AG04450 (cell line): ENCODE measurements around the gene MN1. TPM values are rescaled to one million over a fixed set of nuclear protein-coding genes. Genes with fewer than 3 reads are reported as not detected.

Source experiments
- CTCF ChIA-PET: fragments of 300-600, 350-600 bp; formaldehyde crosslinking; extraction: SDS; loops from one replicate; lab custom pipeline; 2022; ENCODE audit warnings: antibody characterized with exemption, inconsistent platforms; lab: Charles Lee
- POLR2A ChIA-PET: fragments of 350-600 bp; formaldehyde crosslinking; extraction: SDS; loops from one replicate; lab custom pipeline; 2021; ENCODE audit warnings: antibody characterized with exemption, inconsistent platforms; lab: Yijun Ruan, JAX
- DNase-seq: peaks from one replicate; pipeline ENCODE4 v3.0.0-alpha.2; 2011; ENCODE audit warnings: low read depth, low spot score
- H3K27ac ChIP-seq: one replicate; pipeline ENCODE4 v1.5.1; 2012; ENCODE audit warnings: low read depth, low read length, control low read depth
- H3K27me3 ChIP-seq: one replicate; pipeline ENCODE4 v1.6.0; 2012; ENCODE audit warnings: low read length; ENCODE audit not compliant: control insufficient read depth, insufficient read depth
- H3K4me3 ChIP-seq: 2 replicates; pipeline ENCODE4 v1.5.1; 2011; ENCODE audit warnings: mild to moderate bottlenecking, low read depth, low read length, control low read depth
- H3K9me3 ChIP-seq: 2 replicates; pipeline ENCODE4 v1.5.1; 2012; ENCODE audit warnings: low read length; ENCODE audit not compliant: control insufficient read depth, insufficient read depth
- polyA plus RNA-seq: library from polyadenylated mRNA; depleted of rRNA; stranded (reverse); fragments of >200 nt; gene quantifications from 2 replicates; pipeline ENCODE4 v1.2.3, GENCODE V29; 2011
- TF ChIP-seq, protein P1 (sequence below): IDR thresholded peaks from 2 replicates; pipeline ENCODE4 v1.5.1; 2011; ENCODE audit warnings: low read depth, low read length, control low read depth, inconsistent platforms

MN1 gene
- polyA plus RNA-seq, 1 experiment, result 2.7 TPM

DNA sequence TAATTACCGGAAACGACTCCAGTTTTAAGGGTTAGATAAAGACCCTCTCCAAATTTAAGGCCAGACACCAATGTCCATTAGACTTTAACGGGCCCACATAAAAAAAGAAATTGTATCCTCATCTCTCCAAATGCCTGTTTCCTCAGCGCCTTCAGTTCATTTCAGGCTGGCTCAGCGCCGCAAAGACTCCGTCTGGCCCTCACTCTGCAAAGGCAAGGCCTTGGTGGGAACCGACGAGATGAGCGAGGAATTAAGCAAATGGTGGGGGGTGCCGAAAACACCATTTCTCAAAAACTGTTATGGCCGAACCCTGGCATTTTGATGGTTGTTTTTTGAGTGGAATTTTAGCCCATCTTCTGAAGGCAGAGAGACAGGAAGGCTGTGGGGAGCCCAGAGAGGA, 15.7 kb downstream of the MN1 start:
- no peak for DNase-seq
- ChIA-PET CTCF (no interaction called here), POLR2A (no interaction called here)
- Histone ChIP-seq H3K27ac (no peak overlapping the region), H3K9me3 (no peaks in the 10 kb centered on the region), H3K4me3 (no peak overlapping the region), H3K27me3 (peaks cover 2% of the 10 kb centered on the region)
- TF ChIP-seq, protein P1, sequence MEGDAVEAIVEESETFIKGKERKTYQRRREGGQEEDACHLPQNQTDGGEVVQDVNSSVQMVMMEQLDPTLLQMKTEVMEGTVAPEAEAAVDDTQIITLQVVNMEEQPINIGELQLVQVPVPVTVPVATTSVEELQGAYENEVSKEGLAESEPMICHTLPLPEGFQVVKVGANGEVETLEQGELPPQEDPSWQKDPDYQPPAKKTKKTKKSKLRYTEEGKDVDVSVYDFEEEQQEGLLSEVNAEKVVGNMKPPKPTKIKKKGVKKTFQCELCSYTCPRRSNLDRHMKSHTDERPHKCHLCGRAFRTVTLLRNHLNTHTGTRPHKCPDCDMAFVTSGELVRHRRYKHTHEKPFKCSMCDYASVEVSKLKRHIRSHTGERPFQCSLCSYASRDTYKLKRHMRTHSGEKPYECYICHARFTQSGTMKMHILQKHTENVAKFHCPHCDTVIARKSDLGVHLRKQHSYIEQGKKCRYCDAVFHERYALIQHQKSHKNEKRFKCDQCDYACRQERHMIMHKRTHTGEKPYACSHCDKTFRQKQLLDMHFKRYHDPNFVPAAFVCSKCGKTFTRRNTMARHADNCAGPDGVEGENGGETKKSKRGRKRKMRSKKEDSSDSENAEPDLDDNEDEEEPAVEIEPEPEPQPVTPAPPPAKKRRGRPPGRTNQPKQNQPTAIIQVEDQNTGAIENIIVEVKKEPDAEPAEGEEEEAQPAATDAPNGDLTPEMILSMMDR, result no peak

- Histone ChIP-seq H3K27ac (no peak overlapping the region), H3K4me3 (no peak overlapping the region), H3K9me3 (no peaks in the 10 kb centered on the region), H3K27me3 (peaks cover 2% of the 10 kb centered on the region)
- CTCF ChIA-PET, result no interaction called here
- DNase-seq, result no peak
- TF ChIP-seq, protein P1, result no peak
- POLR2A ChIA-PET, result no interaction called here
Observed at GRCh38 chr22:27784120-27784475, 17.5 kb downstream of the MN1 start.

DNA sequence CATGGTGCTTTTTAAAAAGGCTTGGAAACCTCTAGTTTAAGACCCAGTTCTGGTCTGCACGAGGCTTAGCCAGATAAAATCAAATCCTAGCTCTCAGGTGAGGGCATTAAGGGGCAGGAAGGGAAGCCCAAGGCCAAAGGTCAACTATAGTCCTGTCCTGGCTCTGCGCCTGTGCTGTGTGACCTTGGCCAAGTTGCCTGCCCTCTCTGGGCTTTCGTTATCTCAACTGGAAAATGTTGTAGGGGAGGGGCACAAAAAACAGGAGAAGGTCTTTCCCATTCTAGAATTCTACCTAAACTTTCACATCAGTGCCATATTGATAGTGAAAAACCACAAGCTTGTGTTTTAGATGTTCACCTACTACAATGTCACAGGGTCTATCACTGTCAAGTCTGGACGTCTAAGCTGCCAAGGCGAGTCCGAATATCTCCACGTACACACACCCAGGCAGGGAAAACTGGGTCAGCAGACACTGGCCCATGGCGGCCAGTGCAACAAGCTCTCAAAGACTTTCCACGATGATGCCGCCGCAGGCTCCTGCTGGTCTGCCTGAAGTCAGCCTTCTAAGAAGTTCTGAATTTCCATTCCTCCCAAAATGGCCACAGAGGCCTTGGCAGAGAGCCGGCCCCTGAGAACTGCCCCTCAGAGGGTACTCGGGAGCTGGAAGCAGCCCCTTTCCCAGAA, 18.0 kb downstream of the MN1 start:
- Histone ChIP-seq H3K27me3 (peaks cover 2% of the 10 kb centered on the region), H3K4me3 (no peak overlapping the region), H3K27ac (no peak overlapping the region), H3K9me3 (no peaks in the 10 kb centered on the region)
- DNase-seq, result no peak
- POLR2A ChIA-PET, result no interaction called here
- CTCF ChIA-PET, result no interaction called here
- TF ChIP-seq, protein P1, result no peak

DNA sequence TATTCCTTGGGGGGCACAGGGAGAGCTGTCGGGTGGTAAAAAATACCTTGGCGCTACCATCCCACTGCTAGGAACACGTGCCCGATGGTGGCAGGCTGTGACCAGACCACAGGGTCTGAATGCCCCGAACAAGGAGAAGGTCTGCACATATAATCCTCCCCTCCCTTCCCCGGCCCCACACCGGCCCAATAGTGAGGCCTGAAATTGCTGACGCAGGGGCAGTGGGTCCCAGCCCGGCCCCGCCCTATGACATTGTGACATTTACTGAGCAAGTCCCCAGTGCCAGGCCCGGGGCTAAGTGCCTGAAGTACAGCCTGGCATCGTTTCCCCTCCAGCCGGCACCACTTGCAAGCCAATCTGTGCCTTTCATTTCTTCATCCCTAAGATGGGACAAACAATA, 19.5 kb downstream of the MN1 start:
- TF ChIP-seq, protein P1, result no peak
- DNase-seq, result no peak

DNA sequence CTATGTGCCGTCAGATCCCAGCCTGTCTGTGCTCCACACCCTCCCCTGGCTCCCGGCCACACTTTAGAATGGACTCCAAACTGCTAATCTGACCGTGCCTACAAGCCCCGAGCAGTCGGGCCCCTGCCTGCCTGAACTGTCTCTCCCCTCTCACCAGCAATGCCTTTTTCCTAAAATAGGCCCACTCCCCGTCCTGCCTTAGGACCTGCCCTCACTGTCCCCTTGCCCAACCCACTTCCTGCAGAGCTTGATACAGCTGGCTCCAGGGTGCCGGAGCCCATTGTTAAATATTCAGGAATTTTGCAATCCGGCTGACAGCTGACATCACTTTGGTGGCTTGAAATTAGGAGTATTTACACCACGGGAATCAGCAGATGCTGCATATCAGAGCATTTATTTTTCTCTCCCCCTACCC, 21.4 kb downstream of the MN1 start:
- no peak overlapping the region for H3K4me3 ChIP-seq
- no peak for DNase-seq
- H3K9me3 ChIP-seq, result no peaks in the 10 kb centered on the region
- ChIA-PET POLR2A (no interaction called here), CTCF (no interaction called here)
- TF ChIP-seq, protein P1, result no peak
- no peaks in the 10 kb centered on the region for H3K27me3 ChIP-seq
- no peak overlapping the region for H3K27ac ChIP-seq

More for the DNA sequence above, 19.5 kb downstream of the MN1 start:
- Histone ChIP-seq H3K4me3 (no peak overlapping the region), H3K9me3 (no peaks in the 10 kb centered on the region), H3K27me3 (no peaks in the 10 kb centered on the region), H3K27ac (no peak overlapping the region)
- CTCF ChIA-PET, result no interaction called here
- POLR2A ChIA-PET, result no interaction called here
